CD4-positive, alpha-beta memory T cell (primary cell): ENCODE measurements around the gene PIP5K1C. TPM values are rescaled to one million over a fixed set of nuclear protein-coding genes. Genes with fewer than 3 reads are reported as not detected.

Experiments
- CTCF ChIA-PET: fragments of 350-600 bp; sonication (Branson Sonifier 250); formaldehyde crosslinking; loops from one replicate; lab custom pipeline; 2021; ENCODE audit warnings: inconsistent platforms; ENCODE audit not compliant: partially characterized antibody; lab: Charles Lee
- POLR2A ChIA-PET: fragments of 350-600 bp; sonication (Branson Sonifier 250); formaldehyde crosslinking; loops from one replicate; lab custom pipeline; 2021; ENCODE audit not compliant: partially characterized antibody; lab: Charles Lee
- DNase-seq, 5 donors: peaks; one replicate each; pipeline versions ENCODE4 v3.0.0 to v3.0.0-alpha.2; 2020 to 2022; ENCODE audit warnings: mixed read lengths in 1 of 5
- H3K27ac ChIP-seq: one replicate; pipeline ENCODE4 v1.7.0; 2013; ENCODE audit warnings: low read depth, low read length
- H3K27me3 ChIP-seq: 2 replicates; pipeline ENCODE4 v1.7.0; 2013; ENCODE audit warnings: mild to moderate bottlenecking, low read length, moderate library complexity; ENCODE audit not compliant: insufficient read depth
- H3K36me3 ChIP-seq: 2 replicates; pipeline ENCODE4 v1.7.0; 2013; ENCODE audit warnings: mild to moderate bottlenecking, low read length, moderate library complexity; ENCODE audit not compliant: insufficient read depth
- H3K4me1 ChIP-seq: 2 replicates; pipeline ENCODE4 v1.7.0; 2013; ENCODE audit warnings: mild to moderate bottlenecking, low read length, moderate library complexity; ENCODE audit not compliant: insufficient read depth
- H3K4me3 ChIP-seq, 2 donors: one replicate each; pipeline ENCODE4 v1.7.0; 2013; ENCODE audit warnings: low read length in 2 of 2, mild to moderate bottlenecking in 1 of 2
- H3K9me3 ChIP-seq, 2 donors: one replicate each; pipeline ENCODE4 v1.7.0; 2013; ENCODE audit warnings: low read length in 2 of 2, control low read depth in 1 of 2; ENCODE audit not compliant: control insufficient read depth in 1 of 2
- H3K27ac Mint-ChIP-seq, 7 donors: one replicate each; pipeline ENCODE4 v1.8.0; 2020 to 2021; ENCODE audit warnings: mixed read lengths in 7 of 7, mild to moderate bottlenecking in 6 of 7, inconsistent platforms in 3 of 7, moderate library complexity in 3 of 7
- H3K27me3 Mint-ChIP-seq, 2 donors: one replicate each; pipeline ENCODE4 v1.8.0; 2020 to 2021; ENCODE audit warnings: mixed read lengths in 2 of 2
- H3K36me3 Mint-ChIP-seq, 2 donors: one replicate each; pipeline ENCODE4 v1.8.0; 2020 to 2021; ENCODE audit warnings: mixed read lengths in 2 of 2, inconsistent platforms in 1 of 2, mild to moderate bottlenecking in 1 of 2
- H3K4me1 Mint-ChIP-seq, 4 donors: one replicate each; pipeline ENCODE4 v1.8.0; 2020 to 2021; ENCODE audit warnings: mixed read lengths in 4 of 4, mild to moderate bottlenecking in 1 of 4
- H3K4me3 Mint-ChIP-seq, 8 donors: one replicate each; pipeline ENCODE4 v1.8.0; 2020 to 2021; ENCODE audit warnings: mixed read lengths in 8 of 8, mild to moderate bottlenecking in 7 of 8, moderate library complexity in 6 of 8, inconsistent platforms in 3 of 8
- H3K9me3 Mint-ChIP-seq, 8 donors: one replicate each; pipeline ENCODE4 v1.8.0; 2020 to 2021; ENCODE audit warnings: mixed read lengths in 8 of 8, mild to moderate bottlenecking in 5 of 8, inconsistent platforms in 3 of 8, moderate library complexity in 1 of 8
- intact Hi-C: fragments of 100-400 bp; cut with micrococcal nuclease; formaldehyde crosslinking; loops from one replicate; pipeline ENCODE4 v1.15.1; 2023
- polyA plus RNA-seq, 2 donors: library from polyadenylated mRNA; unstranded; fragments of 300-500 nt; fragmentation: Illumina TruSeq; gene quantifications; one replicate each; pipeline ENCODE4 v1.2.3, GENCODE V29; 2021
- total RNA-seq, 2 experiments: library from RNA; stranded (reverse); gene quantifications; one replicate each; pipeline ENCODE4 v1.2.3, GENCODE V29; 2021

Gene PIP5K1C
- total and polyA plus RNA-seq, 4 experiments from 2014 or later = 1.7 to 29.7 (median 23.7) TPM

DNA sequence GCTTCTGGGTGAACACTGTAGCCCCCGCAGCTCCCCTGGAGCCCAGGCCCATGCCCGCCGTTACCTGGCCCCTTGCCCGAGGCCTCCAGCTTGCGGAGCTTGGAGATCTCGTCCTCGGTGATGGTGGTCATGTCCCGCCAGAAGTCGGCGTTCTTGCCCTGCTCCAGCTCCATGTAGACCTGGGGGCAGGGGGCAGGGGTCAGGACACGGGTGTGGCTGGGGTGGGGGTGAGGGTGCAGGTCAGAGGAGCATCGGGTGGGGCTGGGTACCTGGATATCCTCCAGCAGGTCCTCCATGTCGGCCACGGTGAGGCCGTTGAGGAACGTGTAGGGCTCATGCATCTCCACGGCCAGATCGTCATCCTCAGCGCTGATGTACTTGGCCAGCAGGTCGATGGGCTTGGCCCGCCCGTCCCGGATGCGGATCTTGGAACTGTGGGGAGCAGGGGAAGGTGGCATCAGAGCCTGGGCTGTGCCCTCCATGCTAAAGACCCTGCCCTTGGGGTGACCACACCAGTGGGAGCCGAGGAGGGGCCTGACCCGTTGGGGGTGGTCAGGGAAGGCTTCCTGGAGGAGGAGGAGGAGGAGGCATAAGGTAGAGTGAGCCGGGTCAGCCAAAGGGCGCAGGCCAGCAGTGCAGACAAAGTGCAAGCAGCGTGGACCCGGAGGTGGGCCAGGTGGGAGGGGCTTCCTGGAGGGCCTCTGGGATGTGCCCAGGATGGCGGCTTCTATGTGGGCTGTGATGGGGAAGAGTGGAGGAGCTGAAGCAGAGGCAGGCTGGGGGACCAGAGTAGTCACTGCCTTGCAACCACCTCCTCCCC lies 81.2 kb downstream of the PIP5K1C start:
- H3K4me3 Mint-ChIP-seq = no peak overlapping the region
- H3K27ac Mint-ChIP-seq = no peak overlapping the region
- ChIA-PET CTCF (interaction anchor here (0.7 to 3.5 kb wide), 5 partner anchors 10 to 73 kb away, joined by 3 to 10 read pairs (median 7); partner anchors contain the start of gene GIPC3), POLR2A (no interaction called here)
- DNase-seq = no peak
- intact Hi-C loops = loop anchor here (1.0 kb wide), 1 partner anchor 74 kb away; no protein-coding TSS in a partner anchor
- H3K27me3 Mint-ChIP-seq = no peaks in the 10 kb centered on the region
- Histone ChIP-seq H3K36me3 (peaks cover 4% of the 10 kb centered on the region), H3K27ac (no peak overlapping the region), H3K9me3 (no peaks in the 10 kb centered on the region), H3K4me1 (peaks cover under 1% of the 10 kb centered on the region), H3K4me3 (no peak overlapping the region), H3K27me3 (no peaks in the 10 kb centered on the region)
- peaks cover 0 to 21% of the 10 kb centered on the region in 2 donors for H3K36me3 Mint-ChIP-seq
- H3K9me3 Mint-ChIP-seq = peaks cover 0 to 2% (median 0%) of the 10 kb centered on the region in 8 donors
- H3K4me1 Mint-ChIP-seq = peaks cover 1 to 11% (median 2%) of the 10 kb centered on the region in 4 donors

GRCh38 chr19:3618144-3618810 lies 82.0 kb downstream of the PIP5K1C start:
- Histone ChIP-seq H3K4me1 (no peaks in the 10 kb centered on the region), H3K9me3 (no peaks in the 10 kb centered on the region), H3K4me3 (no peak overlapping the region), H3K27me3 (no peaks in the 10 kb centered on the region), H3K27ac (no peak overlapping the region), H3K36me3 (peaks cover 4% of the 10 kb centered on the region)
- H3K27ac Mint-ChIP-seq = no peak overlapping the region
- H3K9me3 Mint-ChIP-seq = peaks cover 0 to 2% (median 0%) of the 10 kb centered on the region in 8 donors
- peaks cover 0 to 9% (median 2%) of the 10 kb centered on the region in 4 donors for H3K4me1 Mint-ChIP-seq
- no peaks in the 10 kb centered on the region for H3K27me3 Mint-ChIP-seq
- intact Hi-C loops = loop anchor here (1.0 kb wide), 1 partner anchor 73 kb away; no protein-coding TSS in a partner anchor
- H3K36me3 Mint-ChIP-seq = peaks cover 0 to 25% of the 10 kb centered on the region in 2 donors
- no peak overlapping the region for H3K4me3 Mint-ChIP-seq
- POLR2A ChIA-PET = no interaction called here
- CTCF ChIA-PET = interaction anchor here (0.7 to 3.5 kb wide), 5 partner anchors 9 to 72 kb away, joined by 3 to 10 read pairs (median 7); partner anchors contain the start of gene GIPC3
- peak in 4 of 5 donors; percentile 24 to 44 (median 30) for DNase-seq

- Histone ChIP-seq H3K4me1 (no peaks in the 10 kb centered on the region), H3K4me3 (no peak overlapping the region), H3K27me3 (no peaks in the 10 kb centered on the region), H3K36me3 (peaks cover 4% of the 10 kb centered on the region), H3K9me3 (no peaks in the 10 kb centered on the region), H3K27ac (no peak overlapping the region)
- no peak for DNase-seq
- H3K27me3 Mint-ChIP-seq = no peaks in the 10 kb centered on the region
- peaks cover 0 to 9% (median 2%) of the 10 kb centered on the region in 4 donors for H3K4me1 Mint-ChIP-seq
- H3K27ac Mint-ChIP-seq = no peak overlapping the region
- peaks cover 0 to 19% of the 10 kb centered on the region in 2 donors for H3K36me3 Mint-ChIP-seq
- H3K4me3 Mint-ChIP-seq = no peak overlapping the region
- CTCF ChIA-PET = interaction anchor here (1.4 kb wide), 1 partner anchor 72 kb away, joined by 4 read pairs; no protein-coding TSS in a partner anchor
- peaks cover 0 to 2% (median 0%) of the 10 kb centered on the region in 8 donors for H3K9me3 Mint-ChIP-seq
- POLR2A ChIA-PET = interaction anchor here (1.0 kb wide), 1 partner anchor 12 kb away, joined by 4 read pairs; no protein-coding TSS in a partner anchor
- intact Hi-C loops = no loop called here
Measured at GRCh38 chr19:3617463-3617862, 82.8 kb downstream of the PIP5K1C start.

GRCh38 chr19:3615524-3616135 lies 84.6 kb downstream of the PIP5K1C start:
- Mint-ChIP-seq H3K9me3 (peaks cover 0 to 2% (median 0%) of the 10 kb centered on the region in 8 donors), H3K4me1 (peaks cover 0 to 9% (median 1%) of the 10 kb centered on the region in 4 donors), H3K4me3 (no peak overlapping the region), H3K27ac (peak overlapping the region in 1 of 7 donors; percentile 42), H3K27me3 (no peaks in the 10 kb centered on the region), H3K36me3 (peaks cover 7 to 17% of the 10 kb centered on the region in 2 donors)
- Histone ChIP-seq H3K27ac (no peak overlapping the region), H3K9me3 (no peaks in the 10 kb centered on the region), H3K4me3 (no peak overlapping the region), H3K27me3 (no peaks in the 10 kb centered on the region), H3K36me3 (no peaks in the 10 kb centered on the region), H3K4me1 (no peaks in the 10 kb centered on the region)
- intact Hi-C loops = no loop called here
- no peak for DNase-seq
- ChIA-PET POLR2A (no interaction called here), CTCF (interaction anchor here (1.4 kb wide), 1 partner anchor 70 kb away, joined by 4 read pairs; no protein-coding TSS in a partner anchor)

DNA sequence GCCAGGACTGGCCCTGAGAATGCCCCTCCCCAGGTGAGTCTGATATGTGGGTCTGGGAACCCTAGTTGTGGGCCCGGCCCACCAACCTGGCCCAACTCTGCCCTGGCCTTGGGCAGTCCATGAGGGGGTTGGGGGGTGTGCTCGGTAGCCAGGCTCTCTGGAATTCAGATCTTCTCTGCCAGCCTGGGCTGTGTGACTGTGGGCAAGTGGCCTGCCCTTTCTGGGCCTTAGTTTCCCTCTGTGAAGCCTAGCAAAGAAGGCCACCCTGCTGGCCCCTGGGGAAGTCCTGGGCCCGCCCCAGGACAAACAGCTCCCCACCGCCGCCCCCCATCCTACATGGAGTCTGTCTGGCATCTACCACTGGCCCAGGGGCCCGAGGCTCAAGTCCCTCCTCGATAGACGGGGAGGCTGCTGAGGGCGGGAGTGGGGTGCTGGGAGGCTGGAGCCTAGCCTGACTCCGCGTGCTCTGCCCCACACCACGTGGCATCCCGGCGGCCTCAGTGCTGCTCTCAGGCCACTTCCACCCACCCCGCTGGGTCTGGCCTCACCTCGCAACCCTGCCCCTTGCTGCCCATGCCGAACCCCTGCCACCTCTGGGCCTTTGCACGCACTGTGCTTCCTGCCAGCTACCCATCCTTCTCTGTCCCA lies 85.3 kb downstream of the PIP5K1C start:
- intact Hi-C loops = no loop called here
- Mint-ChIP-seq H3K9me3 (peaks cover 0 to 2% (median 0%) of the 10 kb centered on the region in 8 donors), H3K4me3 (no peak overlapping the region), H3K4me1 (peaks cover 0 to 9% (median 1%) of the 10 kb centered on the region in 4 donors), H3K27me3 (no peaks in the 10 kb centered on the region), H3K36me3 (peaks cover 10 to 17% of the 10 kb centered on the region in 2 donors), H3K27ac (peak overlapping the region in 1 of 7 donors; percentile 42)
- no peaks in the 10 kb centered on the region for H3K9me3 ChIP-seq
- H3K27me3 ChIP-seq = no peaks in the 10 kb centered on the region
- H3K36me3 ChIP-seq = no peaks in the 10 kb centered on the region
- no peak for DNase-seq
- POLR2A ChIA-PET = no interaction called here
- no peaks in the 10 kb centered on the region for H3K4me1 ChIP-seq
- H3K27ac ChIP-seq = no peak overlapping the region
- CTCF ChIA-PET = no interaction called here
- H3K4me3 ChIP-seq = no peak overlapping the region

- Mint-ChIP-seq H3K27me3 (no peaks in the 10 kb centered on the region), H3K27ac (no peak overlapping the region)
- H3K27ac ChIP-seq = no peak overlapping the region
Measured at GRCh38 chr19:3613818-3614661, 86.2 kb downstream of the PIP5K1C start.

More at GRCh38 chr19:3613818-3614661, 86.2 kb downstream of the PIP5K1C start:
- H3K4me3 Mint-ChIP-seq = no peak overlapping the region
- no peaks in the 10 kb centered on the region for H3K36me3 ChIP-seq
- H3K4me1 ChIP-seq = no peaks in the 10 kb centered on the region
- no peak for DNase-seq
- no peaks in the 10 kb centered on the region for H3K9me3 ChIP-seq
- POLR2A ChIA-PET = no interaction called here
- H3K36me3 Mint-ChIP-seq = peaks cover 10 to 15% of the 10 kb centered on the region in 2 donors
- peaks cover 0 to 2% (median 0%) of the 10 kb centered on the region in 8 donors for H3K9me3 Mint-ChIP-seq
- intact Hi-C loops = no loop called here
- CTCF ChIA-PET = no interaction called here
- no peak overlapping the region for H3K4me3 ChIP-seq
- peaks cover 0 to 9% (median 4%) of the 10 kb centered on the region in 4 donors for H3K4me1 Mint-ChIP-seq
- no peaks in the 10 kb centered on the region for H3K27me3 ChIP-seq
